ENCODE data around the gene CIART. TPM values are rescaled to one million over a fixed set of nuclear protein-coding genes. Genes with fewer than 3 reads are reported as not detected.

The CIART gene
- total and polyA plus RNA-seq, 2 of the 8 experiments (the other 6 are each of a cell fraction or from before 2014, with no cell fraction given), result 9.6 to 33.3 TPM

DNA sequence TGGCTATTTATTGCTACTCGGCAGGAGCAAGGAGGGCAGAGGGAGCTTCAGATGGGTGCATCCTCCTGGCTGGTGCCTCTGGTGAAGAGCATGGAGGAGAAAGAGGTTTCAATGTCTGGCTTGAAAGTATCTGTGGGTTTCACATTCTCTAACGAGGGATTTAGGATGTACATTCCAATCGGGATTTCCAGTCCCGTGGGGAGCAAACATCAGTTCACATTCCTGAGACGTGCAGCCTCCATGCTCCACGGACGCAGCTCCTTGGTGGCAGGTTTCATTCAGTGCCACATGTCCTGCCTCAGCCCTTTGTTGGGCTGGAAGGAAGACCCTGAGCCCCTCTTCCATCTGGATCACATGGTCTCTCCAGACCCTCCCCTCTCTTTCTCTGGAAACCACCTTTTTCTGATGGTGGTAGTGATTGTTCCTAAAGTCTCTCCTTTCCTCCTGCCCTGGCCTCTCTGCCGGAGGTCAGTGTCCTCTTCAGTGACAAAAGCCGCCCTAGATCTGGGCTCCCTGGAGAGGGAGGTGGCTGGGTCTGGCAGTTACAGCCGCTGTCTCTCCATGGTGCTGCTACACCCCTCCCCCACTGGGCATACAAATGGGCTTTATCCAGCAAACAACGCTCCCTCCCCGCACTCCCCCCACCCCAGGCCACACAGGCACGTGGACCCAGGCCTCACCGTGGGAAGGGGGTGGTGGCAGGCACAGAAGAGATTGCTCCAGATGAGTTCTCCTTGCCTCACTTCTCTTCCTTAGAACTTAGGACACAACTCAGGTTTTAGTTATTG, 25.6 kb upstream of the CIART start (continued):
- TF ChIP-seq NANOG (IDR thresholded peaks at IDR 0.05; ENCODE audit: insufficient read depth, low read depth, low read length, poor library complexity, severe bottlenecking) (no peak), RBBP5 (IDR thresholded peaks at IDR 0.05; ENCODE audit: borderline replicate concordance, low read depth, low read length) (no peak), HDAC2 (IDR thresholded peaks at IDR 0.05; ENCODE audit: borderline replicate concordance in 1 of 2, low read depth in 2 of 2, low read length in 2 of 2) (0 out of 4 replicates have a peak, but pooled peaks of 1 of the 2 experiments have one; percentile 38), SP1 (IDR thresholded peaks at IDR 0.05; ENCODE audit: low read depth, low read length) (no peak; the same call in 1 of the 2 replicates), GTF2F1 (IDR thresholded peaks at IDR 0.05; ENCODE audit: borderline replicate concordance, low read depth, low read length) (no peak), JUND (IDR thresholded peaks at IDR 0.05; ENCODE audit: low read length) (no peak), SP4 (IDR thresholded peaks at IDR 0.05; ENCODE audit: low read length) (no peak), KDM4A (IDR thresholded peaks at IDR 0.05; ENCODE audit: low read depth, low read length, severe bottlenecking) (peak; percentile 12)
